NCI-H1436 (cell line): ENCODE measurements around the gene POLR3E.
A peak's percentile ranks its signal among the peaks of the same experiment; 100 is the strongest.

Experiments used
- DNase-seq: peaks from one replicate; lab custom pipeline; 2025; lab: John Stamatoyannopoulos, UW

POLR3E gene

GRCh38 chr16:22317001-22317530, 19.9 kb downstream of the POLR3E start:
- no peak for DNase-seq

GRCh38 chr16:22317625-22318024, 20.4 kb downstream of the POLR3E start:
- no peak for DNase-seq

GRCh38 chr16:22318690-22319358, 21.6 kb downstream of the POLR3E start:
- no peak for DNase-seq

- DNase-seq: no peak
These were observed 23.5 kb downstream of the POLR3E start for GRCh38 chr16:22320572-22321339.

GRCh38 chr16:22321340-22322001, 24.3 kb downstream of the POLR3E start:
- DNase-seq: peak; percentile 75

- no peak for DNase-seq
These were observed 24.8 kb downstream of the POLR3E start for GRCh38 chr16:22322021-22322471.

- DNase-seq: no peak
These were observed 25.5 kb downstream of the POLR3E start for GRCh38 chr16:22322741-22323140.

- no peak for DNase-seq
These were observed 26.2 kb downstream of the POLR3E start for GRCh38 chr16:22323173-22323958.

GRCh38 chr16:22323959-22324786, 27.0 kb downstream of the POLR3E start:
- no peak for DNase-seq

- no peak for DNase-seq
These were observed 27.8 kb downstream of the POLR3E start for GRCh38 chr16:22324787-22325597.

- no peak for DNase-seq
These were observed 28.6 kb downstream of the POLR3E start for GRCh38 chr16:22325598-22326368.

- DNase-seq: no peak
These were observed 29.1 kb downstream of the POLR3E start for GRCh38 chr16:22326369-22326652.

- no peak for DNase-seq
These were observed 29.7 kb downstream of the POLR3E start for GRCh38 chr16:22326771-22327445.

- no peak for DNase-seq
These were observed 30.2 kb downstream of the POLR3E start for GRCh38 chr16:22327446-22327775.

- no peak for DNase-seq
These were observed 31.0 kb downstream of the POLR3E start for GRCh38 chr16:22328081-22328725.

- no peak for DNase-seq
These were observed 32.0 kb downstream of the POLR3E start for GRCh38 chr16:22329199-22329695.

GRCh38 chr16:22330326-22330725, 33.1 kb downstream of the POLR3E start:
- DNase-seq: no peak

- no peak for DNase-seq
These were observed 36.3 kb downstream of the POLR3E start for GRCh38 chr16:22333457-22333994.
